Transverse colon (tissue), 4 donors: ENCODE data around the gene PPP1R37. TPM values are rescaled to one million over a fixed set of nuclear protein-coding genes. Genes with fewer than 3 reads are reported as not detected.
A peak's percentile ranks its signal among the peaks of the same experiment; 100 is the strongest.

Experiments used
- DNase-seq: peaks from one replicate; pipeline ENCODE4 v3.0.0-alpha.2; 2019
- H3K27ac ChIP-seq, 4 donors: fragments of 200-600 bp; sonication (generic); 2 replicates each; pipeline ENCODE4 v1.5.1; 2016 to 2018; ENCODE audit warnings: inconsistent platforms in 4 of 4
- H3K27me3 ChIP-seq: fragments of 200-600 bp; sonication (generic); 2 replicates; pipeline ENCODE4 v1.5.1; 2017; ENCODE audit warnings: inconsistent platforms
- H3K36me3 ChIP-seq, 4 donors: fragments of 200-600 bp; sonication (generic); 2 replicates each; pipeline ENCODE4 v1.5.1; 2017 to 2019; ENCODE audit warnings: inconsistent platforms in 4 of 4
- H3K4me1 ChIP-seq, 4 donors: fragments of 200-600 bp; sonication (generic); 2 replicates each; pipeline ENCODE4 v1.5.1; 2017 to 2020; ENCODE audit warnings: inconsistent platforms in 4 of 4
- H3K4me3 ChIP-seq, 4 donors: fragments of 200-600 bp; sonication (generic); 1 replicate in 1 of 4; 2 replicates in 3 of 4; pipeline versions ENCODE4 v1.5.1 to v1.6.1; 2017 to 2019; ENCODE audit warnings: inconsistent platforms in 4 of 4
- H3K9me3 ChIP-seq, 2 donors: fragments of 200-600 bp; sonication (generic); 2 replicates each; pipeline ENCODE4 v1.5.1; 2017 to 2019; ENCODE audit warnings: inconsistent platforms in 2 of 2
- CTCF ChIP-seq, 5 experiments: fragments of 200-600 bp in 3 of 5; fragments of 450-650 bp in 2 of 5; sonication (generic) in 3 of 5; IDR thresholded peaks; 1 replicate in 2 of 5; 2 replicates in 3 of 5; pipeline ENCODE4 v1.5.1; 2016 to 2017; ENCODE audit warnings: antibody characterized with exemption in 5 of 5, inconsistent platforms in 3 of 5, mild to moderate bottlenecking in 2 of 5, moderate library complexity in 1 of 5
- EP300 ChIP-seq: sonication (generic); formaldehyde crosslinking; IDR thresholded peaks from one replicate; pipeline ENCODE4 v1.6.1; 2017; ENCODE audit warnings: antibody characterized with exemption, low read depth
- POLR2A ChIP-seq: fragments of 450-650 bp; IDR thresholded peaks from one replicate; pipeline ENCODE4 v1.6.1; 2016; ENCODE audit warnings: antibody characterized with exemption, mild to moderate bottlenecking, moderate library complexity
- POLR2AphosphoS5 ChIP-seq, 3 donors: sonication (generic); formaldehyde crosslinking; IDR thresholded peaks; one replicate each; pipeline ENCODE4 v1.6.1; 2016; ENCODE audit warnings: antibody characterized with exemption in 3 of 3
- WGBS, 2 donors: methylation state at CpG; one replicate each; pipeline ENCODE4 v1.1.5; 2018; ENCODE audit warnings: low coverage in 1 of 2; 5-methylcytosine and 5-hydroxymethylcytosine counted together
- in situ Hi-C, 4 donors: fragments of 200-750 bp; cut with MboI; loops; one replicate each; pipeline versions ENCODE4 v1.15.0 to v1.15.1; 2017; ENCODE audit warnings: low sequenced_read_pairs in 3 of 4, low pct_ligation_motif_present in 1 of 4, low pct_unique_long_range_greater_than_20kb in 1 of 4
- intact Hi-C: fragments of 100-400 bp; cut with DNase I; formaldehyde crosslinking; loops from one replicate; pipeline ENCODE4 v1.15.1; 2023; ENCODE audit warnings: low total_unique reads
- total RNA-seq, 4 donors: library from RNA; depleted of rRNA; stranded (reverse); fragments of >200 nt; gene quantifications; one replicate each; pipeline ENCODE4 v1.1.0, GENCODE V29; 2016

Gene PPP1R37
- total RNA-seq, 4 donors from 2014 or later: 31.1 to 92.5 (median 45.2) TPM

- intact Hi-C loops (no loop called here), in situ Hi-C loops (no loop called here)
- no peak for TF ChIP-seq POLR2AphosphoS5 (IDR thresholded peaks at IDR 0.05)
- no peak for TF ChIP-seq CTCF (IDR thresholded peaks at IDR 0.05)
- TF ChIP-seq EP300: no peak
- Histone ChIP-seq H3K36me3 (peaks cover 0 to 7% (median 0%) of the 10 kb centered on the region in 4 donors), H3K27me3 (no peaks in the 10 kb centered on the region), H3K9me3 (no peaks in the 10 kb centered on the region), H3K4me3 (no peak overlapping the region), H3K4me1 (peaks cover 0 to 17% (median 0%) of the 10 kb centered on the region in 4 donors), H3K27ac (peak overlapping the region in 3 of 4 donors; percentile 45 to 68 (median 57))
- DNase-seq: peak; percentile 55
- WGBS, 2 donors: 65 to 75% methylated on average over 1 to 16 of the region's 17 CpGs
Measured at GRCh38 chr19:45137179-45137761, 44.3 kb downstream of the PPP1R37 start.

GRCh38 chr19:45138303-45138751, 45.3 kb downstream of the PPP1R37 start:
- Histone ChIP-seq H3K4me3 (no peak overlapping the region), H3K27ac (peak overlapping the region in 1 of 4 donors; percentile 68), H3K27me3 (no peaks in the 10 kb centered on the region), H3K9me3 (no peaks in the 10 kb centered on the region), H3K4me1 (peaks cover 0 to 17% (median 0%) of the 10 kb centered on the region in 4 donors), H3K36me3 (peaks cover 0 to 7% (median 0%) of the 10 kb centered on the region in 4 donors)
- TF ChIP-seq POLR2AphosphoS5 (IDR thresholded peaks at IDR 0.05) (no peak), EP300 (no peak), POLR2A (no peak), CTCF (IDR thresholded peaks at IDR 0.05) (no peak)
- 60 to 92% methylated on average over 2 to 10 of the region's 11 CpGs for WGBS, 2 donors
- in situ Hi-C loops (no loop called here), intact Hi-C loops (no loop called here)
- no peak for DNase-seq

GRCh38 chr19:45139286-45140143, 46.5 kb downstream of the PPP1R37 start:
- Histone ChIP-seq H3K27ac (no peak overlapping the region), H3K9me3 (no peaks in the 10 kb centered on the region), H3K27me3 (no peaks in the 10 kb centered on the region), H3K36me3 (peaks cover 0 to 7% (median 0%) of the 10 kb centered on the region in 4 donors), H3K4me1 (peaks cover 0 to 17% (median 0%) of the 10 kb centered on the region in 4 donors), H3K4me3 (no peak overlapping the region)
- in situ Hi-C loops: no loop called here
- DNase-seq: no peak
- intact Hi-C loops: no loop called here
- 95% methylated on average over 4 to 24 of the region's 24 CpGs for WGBS, 2 donors
- TF ChIP-seq POLR2AphosphoS5 (IDR thresholded peaks at IDR 0.05) (no peak), CTCF (IDR thresholded peaks at IDR 0.05) (no peak), POLR2A (no peak), EP300 (no peak)

GRCh38 chr19:45140144-45140503, 47.1 kb downstream of the PPP1R37 start:
- 89% methylated on average over 8 of the region's 8 CpGs; no CpG with 5 or more reads in 1 of the 2 donors for WGBS, 2 donors
- Histone ChIP-seq H3K4me1 (peaks cover 0 to 17% (median 0%) of the 10 kb centered on the region in 4 donors), H3K27ac (no peak overlapping the region), H3K27me3 (no peaks in the 10 kb centered on the region), H3K4me3 (no peak overlapping the region), H3K9me3 (no peaks in the 10 kb centered on the region), H3K36me3 (peaks cover 0 to 11% (median 2%) of the 10 kb centered on the region in 4 donors)
- no peak for DNase-seq
- intact Hi-C loops (no loop called here), in situ Hi-C loops (no loop called here)
- TF ChIP-seq POLR2AphosphoS5 (IDR thresholded peaks at IDR 0.05): no peak
- no peak for TF ChIP-seq POLR2A
- no peak for TF ChIP-seq EP300
- TF ChIP-seq CTCF (IDR thresholded peaks at IDR 0.05): no peak
